Head of caudate nucleus (tissue), 42 donors: ENCODE measurements around the gene SPINK6.

Source experiments
- DNase-seq, 42 donors: peaks; one replicate each; pipeline versions ENCODE4 v3.0.0 to v3.0.0-alpha.2; 2020 to 2021; ENCODE audit warnings: mixed read lengths in 7 of 42
- intact Hi-C: fragments of 100-400 bp; cut with DNase I; formaldehyde crosslinking; loops from one replicate; pipeline ENCODE4 v1.15.0; 2022

SPINK6 gene

DNA sequence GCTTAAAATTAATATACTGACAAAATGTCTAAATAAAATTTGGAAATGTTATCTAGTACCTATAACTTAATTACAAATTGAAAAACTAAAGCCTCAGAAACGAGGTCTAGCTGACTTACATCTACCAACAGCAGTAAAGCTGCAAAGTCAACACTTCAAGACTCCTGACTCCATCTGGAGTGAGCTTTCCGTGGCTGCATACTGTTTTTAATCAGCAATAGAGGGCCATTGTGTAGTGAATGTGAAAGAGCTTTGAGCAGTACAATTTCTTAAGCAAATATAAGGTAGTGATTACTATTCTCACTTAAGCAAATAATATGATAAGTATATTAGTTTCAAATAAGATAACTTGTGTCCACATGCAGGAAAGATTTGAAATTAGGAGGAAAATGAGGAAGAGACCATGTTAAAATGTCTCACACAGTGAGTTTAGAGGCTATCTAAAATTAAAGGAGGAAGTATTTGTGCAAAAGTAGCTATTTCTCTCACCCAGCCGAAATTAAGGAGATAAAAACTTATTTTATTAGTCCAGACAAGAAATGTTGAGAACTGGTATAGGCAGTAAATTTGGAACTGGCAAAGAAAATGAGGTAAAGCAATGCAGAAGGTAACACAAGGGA is 6.4 kb downstream of the SPINK6 start:
- DNase-seq, result no peak

DNA sequence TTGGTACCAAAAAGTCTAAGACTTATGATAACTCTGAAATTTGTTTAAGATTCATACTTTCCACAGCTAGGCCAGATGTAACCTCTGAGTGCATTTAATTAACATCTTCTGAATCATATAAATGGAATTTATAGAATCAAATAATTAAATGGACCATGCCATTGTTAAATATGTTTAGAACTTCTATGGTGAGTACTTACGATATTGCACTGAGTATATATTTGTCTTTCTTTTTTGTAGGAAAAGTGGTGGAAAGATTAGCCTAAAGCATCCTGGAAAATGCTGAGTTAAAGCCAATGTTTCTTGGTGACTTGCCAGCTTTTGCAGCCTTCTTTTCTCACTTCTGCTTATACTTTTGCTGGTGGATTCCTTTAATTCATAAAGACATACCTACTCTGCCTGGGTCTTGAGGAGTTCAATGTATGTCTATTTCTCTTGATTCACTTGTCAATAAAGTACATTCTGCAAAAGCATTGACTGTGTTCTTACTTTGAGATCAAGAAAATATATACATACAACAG is 11.9 kb downstream of the SPINK6 start:
- intact Hi-C loops, result no loop called here
- DNase-seq, result no peak

More for the DNA sequence above, 6.4 kb downstream of the SPINK6 start:
- intact Hi-C loops, result no loop called here

- no peak for DNase-seq
- intact Hi-C loops, result no loop called here
These were observed 18.7 kb downstream of the SPINK6 start for GRCh38 chr5:148221508-148221907.

- DNase-seq, result no peak
- intact Hi-C loops, result no loop called here
These were observed 21.4 kb downstream of the SPINK6 start for GRCh38 chr5:148224117-148224742.

GRCh38 chr5:148228392-148228984 is 25.6 kb downstream of the SPINK6 start:
- intact Hi-C loops, result no loop called here
- DNase-seq, result no peak

GRCh38 chr5:148229840-148230239 is 27.0 kb downstream of the SPINK6 start:
- intact Hi-C loops, result no loop called here
- DNase-seq, result no peak

- intact Hi-C loops, result no loop called here
- DNase-seq, result no peak
These were observed 27.4 kb downstream of the SPINK6 start for GRCh38 chr5:148230240-148230639.

GRCh38 chr5:148237785-148238417 is 35.1 kb downstream of the SPINK6 start:
- intact Hi-C loops, result no loop called here
- DNase-seq, result no peak

GRCh38 chr5:148238418-148238794 is 35.6 kb downstream of the SPINK6 start, which contains the start of gene MARCOL:
MARCOL (plus strand) TSS chr5:148238525; CDS start chr5:148238598, 73 bp downstream.
- intact Hi-C loops, result no loop called here
- no peak for DNase-seq

- DNase-seq, result no peak
- intact Hi-C loops, result no loop called here
These were observed 46.1 kb downstream of the SPINK6 start for GRCh38 chr5:148248894-148249293.

DNA sequence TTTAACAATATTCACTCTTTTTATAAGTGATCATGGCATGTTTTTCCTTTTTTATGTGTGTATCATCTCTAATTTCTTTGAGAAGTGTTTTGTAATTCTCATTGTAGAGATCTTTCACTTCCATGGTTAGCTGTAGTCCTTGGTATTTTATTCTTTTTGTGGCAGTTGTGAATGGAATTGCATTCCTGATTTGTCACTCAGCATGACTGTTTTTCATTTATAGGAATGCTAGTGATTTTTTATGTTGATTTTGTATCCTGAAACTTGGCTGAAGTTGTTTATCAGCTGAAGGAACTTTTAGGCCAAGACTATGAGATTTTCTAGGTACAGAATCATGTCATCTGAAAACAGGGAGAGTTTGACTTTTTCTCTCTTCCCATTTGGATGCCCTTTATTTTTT is 52.6 kb downstream of the SPINK6 start:
- intact Hi-C loops, result no loop called here
- DNase-seq, result no peak

- intact Hi-C loops, result no loop called here
- no peak for DNase-seq
These were observed 56.4 kb downstream of the SPINK6 start for GRCh38 chr5:148259288-148259687.

DNA sequence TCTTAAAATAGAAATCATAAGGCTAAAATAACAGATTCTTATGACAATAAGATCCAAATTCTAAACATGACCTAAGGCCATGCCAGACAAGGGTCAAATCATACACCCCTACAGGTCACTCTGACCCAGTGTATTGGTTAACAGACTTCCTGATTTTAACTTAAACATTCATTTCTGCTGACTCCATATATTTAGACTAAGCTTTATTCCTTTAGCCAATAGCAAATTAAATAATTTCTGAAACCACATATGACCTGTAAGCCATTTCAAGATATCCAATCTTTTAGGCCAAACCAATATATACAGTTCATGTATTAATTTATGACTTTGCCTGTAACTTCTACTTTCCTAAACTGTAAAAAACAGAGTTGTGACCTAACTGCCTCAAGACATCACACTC is 58.4 kb downstream of the SPINK6 start:
- intact Hi-C loops, result no loop called here
- DNase-seq, result no peak
